Cortex of kidney (tissue), 1 donor: ENCODE measurements around the gene ZNF208.
"Not testable (repeated sequence)": the region's sequence is repeated elsewhere in the genome, so short reads cannot be mapped to it uniquely, and the experiment has no call there.

ENCODE experiments used
- DNase-seq: peaks from one replicate; lab custom pipeline; 2025; lab: John Stamatoyannopoulos, UW

ZNF208 gene

DNA sequence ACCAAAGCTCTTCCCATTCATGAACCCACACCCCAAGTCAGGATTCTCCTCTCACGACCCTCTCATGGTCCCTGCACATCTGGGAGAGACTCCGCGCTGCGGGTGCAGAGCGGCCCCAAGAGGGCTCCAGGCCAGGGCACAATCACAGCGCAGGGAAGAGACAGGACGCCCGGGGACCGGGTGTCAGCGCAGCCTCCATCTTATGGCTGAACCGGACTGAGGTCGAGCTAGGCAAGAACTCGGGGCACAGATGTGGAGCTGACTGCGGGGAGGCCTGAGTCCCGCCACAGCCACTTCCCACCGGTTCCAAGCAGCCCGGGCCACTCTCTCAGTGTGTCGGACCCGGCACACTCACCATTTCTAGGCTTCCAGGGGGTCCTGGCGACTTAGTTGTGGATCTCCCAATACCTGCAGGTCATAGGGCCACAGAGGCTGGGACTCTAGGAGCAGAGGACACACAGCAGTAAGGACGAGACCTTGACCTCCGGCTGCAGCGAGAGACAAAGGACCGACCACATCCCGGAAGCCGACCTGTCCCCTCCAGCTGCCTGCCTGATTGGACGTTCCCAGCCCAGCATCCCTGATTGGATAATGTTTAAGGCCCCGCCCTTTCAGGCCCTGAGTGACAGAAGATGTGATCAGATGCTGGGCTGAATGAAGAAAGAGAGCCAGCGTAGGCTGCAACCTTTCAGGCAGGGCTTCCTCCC lies at the start of gene ZNF208:
ZNF208 (minus strand) TSS at position 507 of the 707 bp plus-strand sequence; CDS start at position 358, 149 bp downstream.
- not testable (repeated sequence) for DNase-seq

DNA sequence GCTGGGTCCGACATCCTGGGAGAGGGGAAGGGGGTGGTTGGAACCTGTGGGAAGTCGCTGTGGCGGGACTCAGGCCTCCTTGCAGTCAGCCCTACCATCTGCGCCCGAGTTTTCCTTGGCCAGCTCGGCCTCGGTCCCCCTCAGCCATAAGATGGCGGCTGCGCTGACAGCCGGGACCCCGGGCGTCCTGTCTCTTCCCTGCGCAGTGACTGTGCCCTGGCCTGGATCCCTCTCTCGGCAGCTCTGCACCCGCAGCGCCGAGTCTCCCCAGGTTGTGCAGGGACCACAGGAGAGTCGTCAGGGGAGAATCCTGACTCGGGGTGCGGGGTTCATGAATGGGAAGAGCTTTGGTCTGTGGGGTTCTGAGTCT lies 41.9 kb upstream of the ZNF208 start:
- no peak for DNase-seq

DNA sequence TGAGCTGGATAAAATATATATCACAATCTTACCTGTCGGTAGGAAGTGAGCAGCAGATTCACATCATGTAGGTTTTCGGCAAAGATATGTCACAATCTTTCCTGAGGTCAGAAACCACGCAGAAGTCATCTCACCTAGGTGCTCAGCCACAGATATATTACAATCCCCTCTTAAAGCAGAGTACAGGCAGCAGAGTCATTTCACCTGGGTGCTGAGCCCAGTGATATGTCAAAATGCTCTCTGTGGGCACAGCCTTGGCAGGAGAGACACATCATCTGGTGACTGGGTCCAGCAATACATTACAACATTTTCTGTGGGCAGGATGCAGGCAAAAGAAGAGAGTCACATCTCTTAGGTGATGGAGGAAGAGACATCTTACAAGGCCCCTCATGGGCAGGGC lies 30.4 kb upstream of the ZNF208 start:
- DNase-seq, result not testable (repeated sequence)

DNA sequence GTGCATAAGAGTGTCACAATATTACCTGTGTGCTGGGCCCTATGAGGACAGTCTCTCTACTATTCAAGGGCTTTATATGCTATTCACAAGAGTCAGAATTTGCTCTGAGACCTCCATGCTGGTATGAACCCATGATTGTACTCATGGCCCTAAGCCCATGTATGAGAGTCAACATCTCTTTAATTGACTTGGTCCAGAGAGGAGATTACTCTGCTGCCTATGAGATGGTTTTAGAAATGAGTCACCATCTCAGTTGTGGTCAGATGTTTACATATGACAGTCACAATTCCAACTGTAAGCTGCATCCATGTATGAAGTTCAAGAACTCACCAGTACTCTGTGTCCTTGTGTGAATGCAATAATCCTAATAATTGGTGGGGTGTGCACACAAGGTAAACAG lies 19.9 kb upstream of the ZNF208 start:
- DNase-seq, result no peak

DNA sequence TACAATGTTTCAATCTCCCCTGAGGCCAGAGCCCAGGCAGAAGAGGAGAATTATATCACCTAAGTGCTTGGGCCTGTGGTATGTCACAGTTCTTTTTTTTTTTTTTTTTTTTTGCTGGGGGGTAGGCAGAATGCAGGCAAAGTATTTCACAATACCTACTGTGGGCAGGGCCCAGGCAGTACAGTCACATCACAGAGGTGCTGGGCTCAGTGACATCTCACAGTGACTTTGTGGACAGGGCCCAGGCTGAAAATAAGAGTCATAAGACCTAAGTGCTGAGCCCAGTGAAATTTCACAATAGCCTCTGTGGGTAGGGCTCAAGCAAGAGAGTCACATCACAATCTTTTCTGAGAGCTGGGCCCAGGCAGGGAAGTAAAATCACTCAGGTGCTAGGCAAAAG lies 15.9 kb upstream of the ZNF208 start:
- no peak for DNase-seq

DNA sequence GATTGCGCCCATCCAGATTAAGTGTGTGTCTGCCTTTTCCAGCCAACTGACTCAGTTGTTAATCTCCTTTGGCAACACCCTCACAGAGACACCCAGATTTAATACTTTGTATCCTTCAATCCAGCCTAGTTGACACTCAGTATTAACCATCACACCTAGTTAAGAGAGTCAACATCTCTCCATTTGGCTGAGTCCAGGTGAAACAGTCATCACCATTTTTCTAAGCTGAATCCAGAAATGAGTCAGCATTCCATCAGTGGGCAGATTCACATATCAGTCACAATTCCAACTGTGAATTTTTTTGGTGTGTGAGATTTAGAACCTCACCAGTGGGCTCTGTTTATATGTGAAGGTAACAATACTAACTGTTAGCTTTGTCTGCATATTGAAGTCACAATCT lies 14.8 kb upstream of the ZNF208 start:
- DNase-seq, result not testable (repeated sequence)

DNA sequence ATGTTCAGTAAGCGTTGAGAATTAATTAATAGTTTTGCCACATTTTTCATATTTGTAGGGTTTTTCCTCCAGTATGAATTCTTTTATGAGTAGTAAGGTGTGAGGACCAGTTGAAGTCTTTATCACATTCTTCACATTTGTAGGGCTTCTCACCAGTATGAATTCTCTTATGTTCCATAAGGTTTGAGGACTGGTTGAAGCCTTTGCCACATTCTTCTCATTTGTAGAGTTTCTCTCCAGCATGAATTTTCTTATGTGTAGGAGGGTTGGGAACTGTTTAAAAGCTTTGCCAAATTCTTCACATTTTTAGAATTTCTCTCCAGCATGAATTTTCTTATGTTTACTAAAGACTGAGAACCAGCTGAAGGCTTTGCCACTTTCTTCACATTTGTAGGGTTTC lies 40.3 kb downstream of the ZNF208 start:
- no peak for DNase-seq

DNA sequence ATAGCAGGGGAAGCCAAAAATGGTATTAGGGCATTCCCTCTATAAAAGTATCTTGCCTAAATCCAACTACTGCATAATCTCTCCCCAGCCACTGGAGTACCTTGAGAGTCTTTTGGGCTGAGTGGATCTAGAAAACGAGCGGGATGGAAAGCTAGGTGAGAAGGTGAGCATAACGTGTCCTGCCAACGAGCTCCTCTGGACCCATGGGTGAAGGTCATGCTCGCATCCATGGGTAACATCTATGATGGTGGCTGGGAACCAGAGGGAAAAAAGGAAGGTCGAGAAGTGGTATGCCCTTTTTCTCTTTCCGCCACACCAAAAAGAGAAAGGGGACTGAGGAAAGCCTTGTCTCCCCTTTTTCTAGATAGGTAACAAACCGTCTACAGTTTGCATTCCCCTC lies 63.0 kb downstream of the ZNF208 start:
- no peak for DNase-seq

DNA sequence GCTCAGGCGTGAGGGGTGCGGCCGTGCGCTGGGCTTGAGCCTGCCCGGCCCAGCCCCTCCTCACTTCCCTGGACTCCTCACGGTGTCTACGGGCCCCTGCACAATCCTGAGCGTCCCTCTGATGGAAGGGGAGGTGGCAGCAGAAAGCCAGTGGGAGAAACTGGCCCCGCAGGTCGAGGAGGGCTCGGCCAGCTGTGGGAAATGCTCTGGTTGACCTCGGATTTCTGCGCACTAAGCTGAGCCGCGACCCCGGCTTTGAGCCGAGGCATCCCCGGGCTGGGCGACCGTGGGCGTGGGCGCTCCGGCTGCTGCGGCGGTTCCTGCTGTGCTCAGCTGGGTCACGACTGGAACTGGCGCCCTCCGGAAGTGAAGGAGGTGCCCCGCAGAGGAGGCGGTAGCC lies 70.1 kb downstream of the ZNF208 start:
- no peak for DNase-seq

DNA sequence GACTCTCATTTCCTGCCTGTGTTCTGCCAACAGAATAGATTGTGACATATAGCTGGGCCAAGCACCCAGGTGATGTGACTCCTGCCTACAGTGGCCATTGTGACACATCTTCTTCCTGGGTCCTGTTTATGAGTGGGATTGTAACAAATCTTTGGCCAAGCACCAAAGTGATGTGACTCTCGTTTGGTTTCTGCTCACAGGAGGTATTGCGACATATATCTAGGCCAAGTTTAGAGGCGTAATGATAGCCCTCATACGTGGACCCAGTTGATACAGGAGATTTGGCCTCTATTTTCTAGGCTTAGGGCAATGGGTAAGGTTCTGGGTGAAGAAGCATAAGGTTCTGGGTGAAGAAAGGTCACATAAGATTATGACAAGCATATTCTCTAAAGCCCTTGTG lies 76.2 kb downstream of the ZNF208 start:
- no peak for DNase-seq

DNA sequence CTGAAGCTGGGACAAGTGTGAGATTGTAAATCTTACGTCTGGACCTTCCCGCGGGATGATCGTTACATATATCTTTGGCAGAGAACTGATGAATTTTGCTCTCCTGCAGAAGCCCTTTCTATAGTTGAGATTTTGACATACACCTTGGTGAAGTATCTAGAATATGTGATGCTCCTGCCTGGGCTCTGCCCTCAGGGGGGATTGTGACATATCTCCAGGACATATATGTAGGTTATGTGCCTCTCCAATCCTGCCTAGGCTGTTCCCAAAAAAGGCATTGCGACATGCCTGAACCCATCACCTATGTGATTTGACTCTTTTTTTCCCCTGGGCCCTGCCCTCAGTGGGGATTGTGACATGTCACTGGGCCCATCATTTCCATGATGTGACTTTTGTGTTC lies 76.6 kb downstream of the ZNF208 start:
- no peak for DNase-seq

DNA sequence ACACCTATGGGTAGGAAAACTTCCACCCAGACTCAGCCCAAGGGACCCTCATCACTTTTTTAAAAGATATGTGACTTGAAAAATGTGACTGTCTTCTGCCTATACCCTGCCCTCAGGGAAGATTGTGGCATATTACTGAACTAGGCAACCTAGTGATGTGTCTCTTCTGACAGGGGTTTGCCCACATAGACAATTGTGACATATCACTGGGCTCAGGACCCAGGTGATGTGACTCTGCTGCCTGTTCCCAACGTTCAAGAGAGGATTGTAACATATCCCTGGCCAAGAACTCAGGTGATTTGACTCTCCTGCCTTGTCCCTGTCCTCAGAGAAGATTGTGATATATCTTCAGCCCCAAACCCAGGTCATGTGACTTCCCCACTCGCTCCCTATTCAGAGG lies 88.5 kb downstream of the ZNF208 start:
- DNase-seq, result no peak

DNA sequence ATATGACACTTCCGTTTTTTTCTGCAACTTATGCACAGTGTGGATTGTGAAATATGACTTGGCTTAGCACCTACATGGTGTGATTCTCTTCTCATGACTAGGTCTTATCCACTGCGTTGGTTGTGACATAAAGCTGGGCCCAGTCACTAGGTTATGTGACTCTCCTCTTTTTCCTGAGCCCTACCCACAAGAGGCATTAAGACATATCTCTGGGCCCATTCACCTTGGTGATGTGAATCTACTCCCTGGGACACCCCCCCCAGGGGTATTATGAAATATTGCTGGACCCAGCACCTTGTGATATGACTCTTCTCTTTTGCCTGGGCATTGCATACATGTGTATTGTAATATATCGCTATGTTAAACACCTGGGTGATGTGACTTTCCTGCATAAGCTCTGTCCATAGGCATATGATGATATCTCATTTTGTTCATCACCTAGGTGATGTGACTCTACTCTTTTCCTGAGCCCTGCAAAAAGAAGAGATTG lies 89.0 kb downstream of the ZNF208 start:
- no peak for DNase-seq

DNA sequence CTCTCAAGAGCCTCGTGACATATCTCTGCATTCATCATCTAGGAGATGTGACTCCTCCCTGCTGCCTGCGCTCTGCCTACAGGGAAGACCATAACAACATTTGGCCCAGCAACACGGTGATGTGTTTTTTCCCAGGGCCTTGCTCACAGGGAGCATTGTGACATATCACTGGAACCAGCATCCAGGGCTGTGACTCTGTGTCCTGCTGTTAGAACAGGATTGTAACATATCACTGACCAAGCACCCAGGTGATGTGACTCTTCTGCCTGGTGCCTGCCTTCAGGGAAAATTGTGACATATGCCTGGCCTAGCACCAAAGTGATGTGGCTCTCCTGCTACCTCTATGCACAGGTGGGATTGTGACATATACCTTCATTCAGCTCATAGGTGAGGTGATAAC lies 95.3 kb downstream of the ZNF208 start:
- DNase-seq, result no peak

DNA sequence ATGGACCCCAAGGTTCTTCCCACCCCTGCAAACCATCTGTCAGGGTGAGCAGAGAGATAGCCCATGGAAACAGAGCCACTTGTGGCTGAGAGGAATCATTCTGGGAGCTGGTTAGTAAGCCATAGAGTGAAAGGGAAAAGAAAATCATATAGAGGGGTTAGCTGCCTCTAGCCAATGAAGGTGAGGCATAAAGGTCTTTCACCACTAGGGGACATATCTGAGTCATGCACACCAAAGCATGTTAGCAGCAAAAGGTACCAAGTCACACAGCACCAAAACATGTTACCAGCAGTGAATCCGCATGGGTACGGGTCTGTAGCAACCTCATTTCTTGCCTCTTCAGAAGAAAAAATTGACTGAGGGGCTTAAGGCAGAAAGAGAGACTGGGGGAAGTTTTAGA lies 98.1 kb downstream of the ZNF208 start:
- no peak for DNase-seq

DNA sequence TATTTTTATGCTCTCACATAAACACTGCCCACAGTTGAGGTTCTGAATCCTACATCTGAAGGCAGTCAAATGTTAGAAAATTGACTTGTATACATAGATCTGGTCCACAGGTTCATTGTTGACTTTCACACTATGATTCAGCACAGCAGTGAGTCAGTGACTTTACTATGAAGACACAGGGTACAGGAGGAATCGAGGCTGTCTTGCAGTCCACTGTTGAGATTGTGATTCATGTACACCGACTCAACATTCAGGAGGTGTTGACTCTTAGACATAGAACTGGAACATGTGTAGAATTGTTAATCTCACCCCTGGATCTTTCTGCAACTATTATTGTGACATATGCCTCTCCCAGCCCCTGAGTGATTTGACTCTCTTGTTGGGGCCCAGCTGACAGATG lies 100.4 kb downstream of the ZNF208 start:
- no peak for DNase-seq

DNA sequence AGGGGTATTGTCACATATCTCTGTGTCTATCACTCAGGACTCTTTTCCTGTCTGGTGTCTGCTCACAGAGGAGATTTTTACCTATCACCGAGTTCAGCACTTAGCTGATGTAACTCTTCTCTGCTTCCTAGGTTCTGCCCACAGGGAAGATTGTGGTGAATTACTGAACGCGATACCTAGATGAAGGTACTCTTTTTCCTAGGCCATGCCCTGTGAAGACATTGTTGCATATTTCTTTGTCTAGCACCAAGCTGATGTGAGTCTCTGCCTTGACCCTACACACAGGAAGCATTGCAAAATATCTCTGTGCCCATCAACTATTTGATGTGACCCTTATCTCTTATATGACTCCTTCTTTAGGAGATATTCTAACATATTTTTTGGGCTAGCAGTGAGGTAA lies 102.7 kb downstream of the ZNF208 start:
- no peak for DNase-seq

DNA sequence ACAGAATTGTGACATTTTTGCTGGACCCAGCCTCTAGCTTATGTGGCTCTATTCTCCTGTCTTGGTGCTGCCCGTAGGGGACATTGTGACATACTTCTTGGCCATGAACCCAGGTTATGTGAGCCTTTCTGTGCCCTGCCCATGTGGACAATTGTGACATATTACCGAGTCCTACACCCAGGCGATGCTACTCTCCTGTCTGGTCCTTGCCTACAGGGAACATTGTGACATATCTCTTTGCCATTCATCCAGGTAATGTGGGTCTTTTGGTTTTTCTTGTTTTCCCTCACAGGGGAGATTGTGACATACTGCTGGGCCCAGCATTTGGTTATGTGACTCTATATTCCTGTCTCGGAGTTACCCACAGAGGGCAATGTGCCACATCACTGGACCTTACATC lies 103.2 kb downstream of the ZNF208 start:
- DNase-seq, result no peak

DNA sequence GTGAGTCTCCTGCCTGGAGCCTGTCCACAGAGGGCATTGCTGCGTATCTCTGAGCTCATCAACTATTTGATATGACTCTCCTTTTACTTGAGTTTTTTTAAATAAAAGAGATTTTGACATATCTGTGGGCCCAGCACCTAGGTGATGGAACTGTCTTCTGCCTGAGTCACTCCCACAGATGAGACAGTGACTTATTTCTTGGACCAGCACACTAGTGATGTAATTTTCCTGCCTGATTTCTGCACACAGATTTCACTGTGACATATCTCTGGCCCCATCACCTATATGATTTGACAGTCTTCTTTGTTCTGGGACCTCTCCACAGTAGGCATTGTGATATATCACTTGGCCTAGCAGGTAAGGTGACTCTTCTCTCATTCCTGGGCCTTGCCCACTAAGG lies 108.2 kb downstream of the ZNF208 start:
- no peak for DNase-seq

DNA sequence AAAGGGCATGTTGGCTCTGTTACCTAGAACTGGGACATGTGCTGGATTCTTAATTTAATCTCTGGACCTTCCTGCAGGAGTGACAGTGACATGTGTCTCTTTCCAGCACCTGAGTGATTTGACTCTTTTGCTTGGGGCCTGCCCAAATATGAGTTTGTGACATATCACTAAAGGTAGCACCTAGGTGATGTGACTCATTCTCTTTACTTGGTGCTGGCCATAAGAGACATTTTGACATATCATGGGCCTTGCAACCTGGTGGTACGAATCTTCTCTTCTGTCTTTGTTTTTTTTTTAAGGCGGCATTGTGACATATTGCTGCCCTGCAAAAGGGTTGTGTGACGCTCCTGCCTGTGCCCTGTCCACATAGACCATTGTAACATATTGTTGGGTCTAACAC lies 108.9 kb downstream of the ZNF208 start:
- no peak for DNase-seq

DNA sequence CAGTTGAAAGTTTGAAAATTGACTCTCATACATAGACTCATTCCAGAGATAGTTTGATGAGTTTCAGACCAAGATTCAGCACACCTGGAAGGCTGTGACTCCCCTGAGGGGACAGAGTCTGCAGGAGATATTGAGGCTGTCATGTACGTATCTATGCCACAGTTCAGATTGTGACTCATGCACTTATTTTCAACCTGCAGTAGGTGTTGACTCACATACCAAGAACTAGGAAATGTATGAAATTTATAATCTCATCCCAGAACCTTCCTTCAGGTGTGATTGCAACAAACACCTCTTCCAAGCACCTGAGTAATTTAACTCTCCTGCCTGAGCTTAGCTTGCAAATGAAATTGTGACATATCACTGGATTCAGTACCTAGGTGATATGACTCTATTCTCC lies 110.3 kb downstream of the ZNF208 start:
- no peak for DNase-seq

DNA sequence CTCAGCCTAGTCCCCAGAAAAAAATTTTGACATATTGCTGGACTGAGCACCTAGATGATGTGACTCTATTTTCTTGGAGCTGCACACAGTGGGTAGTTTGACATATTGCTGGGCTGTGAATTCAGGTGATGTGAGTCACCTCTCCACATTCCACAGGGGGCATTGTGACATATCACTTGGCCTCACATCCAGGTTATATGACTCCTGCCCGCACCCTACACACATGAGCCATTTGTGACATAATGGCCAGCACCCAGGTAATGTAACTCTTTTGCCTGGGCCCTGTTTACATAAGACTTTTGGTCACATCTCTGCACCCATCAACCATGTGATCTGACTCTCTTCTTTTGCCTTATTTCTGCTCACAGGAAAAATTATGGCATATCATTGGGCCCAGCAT lies 119.7 kb downstream of the ZNF208 start:
- DNase-seq, result no peak

DNA sequence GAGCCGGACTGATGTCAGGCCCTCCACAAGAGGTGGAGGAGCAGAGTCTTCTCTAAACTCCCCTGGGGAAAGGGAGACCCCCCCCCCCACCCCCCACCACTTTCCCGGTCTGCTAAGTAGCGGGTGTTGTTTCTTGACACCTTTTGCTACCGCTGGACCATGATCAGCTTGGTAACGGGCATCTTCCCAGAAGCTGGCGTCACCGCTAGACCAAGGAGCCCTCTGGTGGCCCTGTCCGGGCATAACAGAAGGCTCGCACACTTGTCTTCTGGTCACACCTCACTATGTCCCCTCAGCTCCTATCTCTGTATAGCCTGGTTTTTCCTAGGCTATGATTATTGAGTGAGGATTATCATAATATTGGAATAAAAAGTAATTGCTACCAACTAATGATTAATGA lies 120.7 kb downstream of the ZNF208 start:
- not testable (repeated sequence) for DNase-seq

DNA sequence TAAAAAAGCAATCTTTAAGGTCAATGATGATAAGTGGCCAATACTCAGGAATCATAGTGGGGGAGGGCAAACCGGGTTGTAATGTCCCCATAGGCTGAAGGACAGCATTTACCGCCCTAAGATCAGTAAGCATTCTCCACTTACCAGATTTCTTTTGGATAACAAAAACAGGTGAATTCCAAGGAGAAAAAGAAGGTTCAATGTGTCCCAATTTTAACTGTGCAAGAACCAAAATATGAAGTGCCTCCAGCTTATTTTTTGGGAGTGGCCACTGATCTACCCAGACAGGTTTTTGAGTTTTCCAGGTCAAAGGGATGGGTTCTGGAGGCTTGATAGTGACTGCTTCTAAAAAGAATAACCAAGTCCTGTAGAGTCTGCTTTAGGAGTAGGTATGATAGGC lies 125.2 kb downstream of the ZNF208 start:
- not testable (repeated sequence) for DNase-seq
